Measurements from ENCODE around the gene ABHD17A. TPM values are rescaled to one million over a fixed set of nuclear protein-coding genes. Genes with fewer than 3 reads are reported as not detected.

Gene ABHD17A
- total and polyA plus RNA-seq, 2 donors (not counting 1 experiment from before 2014, with no cell fraction given): 63.1 to 134 TPM

DNA sequence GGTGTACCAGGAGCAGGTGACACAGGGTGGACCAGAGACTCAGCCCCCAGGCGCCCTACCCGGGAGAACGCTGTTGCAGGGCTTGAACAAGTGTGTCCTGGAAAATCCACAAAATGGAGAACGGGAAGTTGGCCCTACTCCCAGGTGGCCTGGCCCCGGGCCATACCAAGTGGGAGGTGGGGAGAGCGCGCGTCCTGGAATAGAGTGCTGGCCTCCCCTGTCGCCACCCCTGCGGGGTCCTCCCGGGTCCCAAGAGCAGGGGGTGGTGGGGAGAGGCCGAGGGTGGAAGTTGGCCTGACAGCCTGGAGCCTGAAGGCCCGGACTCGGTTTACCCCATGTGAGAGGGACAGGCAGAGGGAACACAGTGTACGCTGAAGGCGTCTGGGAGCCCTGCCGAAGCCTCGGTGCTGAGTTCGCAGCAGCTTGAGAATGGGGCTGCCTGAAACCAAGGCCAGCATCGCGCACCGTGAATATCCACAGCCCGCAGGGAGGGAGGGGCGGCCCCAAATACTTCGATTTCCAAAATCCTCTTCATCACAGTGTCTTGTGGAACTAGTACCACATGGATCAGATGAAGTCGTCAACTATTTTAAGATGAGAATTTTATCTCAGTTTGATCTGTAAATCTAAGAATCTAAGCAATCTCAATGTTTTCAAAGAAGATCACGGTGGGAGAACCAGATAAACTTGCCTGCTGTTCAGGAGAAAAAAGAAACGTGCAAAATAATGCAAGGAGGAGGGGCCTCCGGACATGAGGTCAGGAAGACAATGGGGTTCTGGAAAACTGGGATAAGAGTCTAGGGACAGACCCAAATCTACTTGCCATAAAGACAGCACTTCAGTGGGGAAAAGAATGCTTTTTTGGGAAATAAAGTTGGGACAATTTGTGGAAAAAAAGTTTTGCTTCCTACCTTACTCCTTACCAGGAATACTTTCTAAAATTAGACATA lies 11.5 kb downstream of the ABHD17A start:
- DNase-seq: peak; percentile 25

More for the DNA sequence above, 11.5 kb downstream of the ABHD17A start:
- Mint-ChIP-seq H3K27me3 (no peaks in the 10 kb centered on the region), H3K4me3 (peak overlapping the region; percentile 73), H3K27ac (peak overlapping the region; percentile 78), H3K9me3 (ENCODE audit: insufficient read depth) (no peaks in the 10 kb centered on the region), H3K4me1 (peaks cover 28% of the 10 kb centered on the region)
- intact Hi-C loops (cut with micrococcal nuclease): loop anchor here (10.0 kb wide), 1 partner anchor 141 kb away; the partner anchor contains the start of gene BTBD2
- Histone ChIP-seq H3K36me3 (replicated peaks in 1 of 2; ENCODE audit: control extremely low read depth in 1 of 2, control insufficient read depth in 1 of 2, extremely low read depth in 1 of 2, insufficient read depth in 2 of 2, low read length in 1 of 2) (peaks cover 0 to 24% of the 10 kb centered on the region in 2 experiments), H3K4me2 (replicated peaks; ENCODE audit: low read depth, low read length, poor library complexity, severe bottlenecking) (peak overlapping the region; percentile 99), H3K9me3 (ENCODE audit: control extremely low read depth in 1 of 3, control insufficient read depth in 2 of 3, insufficient read depth in 1 of 3, low read length in 2 of 3) (no peaks in the 10 kb centered on the region), H3K4me1 (ENCODE audit: control insufficient read depth in 2 of 2, insufficient read depth in 2 of 2, low read length in 2 of 2) (peaks cover 20 to 36% of the 10 kb centered on the region in 2 donors), H2AFZ (ENCODE audit: insufficient read depth, low read depth, low read length, poor library complexity, severe bottlenecking) (no peak overlapping the region), H4K20me1 (ENCODE audit: control insufficient read depth, insufficient read depth, low read length, poor library complexity, severe bottlenecking) (peaks cover 50% of the 10 kb centered on the region), H3K4me3 (ENCODE audit: control extremely low read depth in 1 of 5, extremely low read depth in 1 of 5, insufficient read depth in 1 of 5, low read depth in 2 of 5, low read length in 4 of 5) (no peak overlapping the region), H3K27ac (ENCODE audit: low read length in 2 of 2) (peak overlapping the region in 1 of 2 donors; percentile 96), H3K27me3 (replicated peaks in 1 of 4; ENCODE audit: control extremely low read depth in 1 of 4, control insufficient read depth in 3 of 4, insufficient read depth in 4 of 4, low read length in 3 of 4) (no peaks in the 10 kb centered on the region), H3K79me2 (ENCODE audit: control insufficient read depth, insufficient read depth, low read length) (peaks cover 70% of the 10 kb centered on the region), H3K9ac (ENCODE audit: low read length) (no peak overlapping the region)
- TF ChIP-seq EZH2 (IDR thresholded peaks at IDR 0.05; ENCODE audit: borderline replicate concordance, insufficient read depth, low read depth, low read length, poor library complexity, severe bottlenecking): no peak
- TF ChIP-seq, protein P1, sequence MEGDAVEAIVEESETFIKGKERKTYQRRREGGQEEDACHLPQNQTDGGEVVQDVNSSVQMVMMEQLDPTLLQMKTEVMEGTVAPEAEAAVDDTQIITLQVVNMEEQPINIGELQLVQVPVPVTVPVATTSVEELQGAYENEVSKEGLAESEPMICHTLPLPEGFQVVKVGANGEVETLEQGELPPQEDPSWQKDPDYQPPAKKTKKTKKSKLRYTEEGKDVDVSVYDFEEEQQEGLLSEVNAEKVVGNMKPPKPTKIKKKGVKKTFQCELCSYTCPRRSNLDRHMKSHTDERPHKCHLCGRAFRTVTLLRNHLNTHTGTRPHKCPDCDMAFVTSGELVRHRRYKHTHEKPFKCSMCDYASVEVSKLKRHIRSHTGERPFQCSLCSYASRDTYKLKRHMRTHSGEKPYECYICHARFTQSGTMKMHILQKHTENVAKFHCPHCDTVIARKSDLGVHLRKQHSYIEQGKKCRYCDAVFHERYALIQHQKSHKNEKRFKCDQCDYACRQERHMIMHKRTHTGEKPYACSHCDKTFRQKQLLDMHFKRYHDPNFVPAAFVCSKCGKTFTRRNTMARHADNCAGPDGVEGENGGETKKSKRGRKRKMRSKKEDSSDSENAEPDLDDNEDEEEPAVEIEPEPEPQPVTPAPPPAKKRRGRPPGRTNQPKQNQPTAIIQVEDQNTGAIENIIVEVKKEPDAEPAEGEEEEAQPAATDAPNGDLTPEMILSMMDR (IDR thresholded peaks at IDR 0.05): no peak
- POLR2A ChIA-PET: interaction anchor here (0.6 to 1.6 kb wide), 3 partner anchors 9 to 41 kb away, joined by 3 to 15 read pairs (median 7); no protein-coding TSS in a partner anchor
- WGBS (ENCODE audit: insufficient coverage): 89% methylated on average over 21 of the region's 29 CpGs
- ATAC-seq (ENCODE audit: low read depth): no peak
- CTCF ChIA-PET: interaction anchor here (0.7 kb wide), 1 partner anchor 9 kb away, joined by 3 read pairs; no protein-coding TSS in a partner anchor

All from B cell (primary cell).